ENCODE data around the gene DRC1.

The DRC1 gene

GRCh38 chr2:26363958-26364357, 37.8 kb upstream of the DRC1 start:
- TF ChIP-seq CTCF (IDR thresholded peaks at IDR 0.05), result no peak

DNA sequence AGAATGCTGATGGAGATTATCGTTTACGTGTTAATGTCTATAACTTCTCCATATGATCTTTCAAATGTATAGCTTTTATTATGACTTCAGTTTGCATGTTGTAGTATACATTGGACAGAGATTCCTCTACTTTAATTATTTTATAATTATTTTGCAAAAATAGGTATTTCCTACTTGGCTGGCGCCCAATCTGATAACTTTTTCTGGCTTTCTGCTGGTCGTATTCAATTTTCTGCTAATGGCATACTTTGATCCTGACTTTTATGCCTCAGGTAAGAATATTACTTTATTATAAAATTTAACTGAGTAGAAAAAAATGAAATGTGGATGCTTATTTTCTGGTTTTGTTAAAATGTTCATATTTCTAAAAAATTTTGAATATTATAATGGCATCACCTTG, 37.1 kb upstream of the DRC1 start:
- no peak for TF ChIP-seq CTCF (IDR thresholded peaks at IDR 0.05)

DNA sequence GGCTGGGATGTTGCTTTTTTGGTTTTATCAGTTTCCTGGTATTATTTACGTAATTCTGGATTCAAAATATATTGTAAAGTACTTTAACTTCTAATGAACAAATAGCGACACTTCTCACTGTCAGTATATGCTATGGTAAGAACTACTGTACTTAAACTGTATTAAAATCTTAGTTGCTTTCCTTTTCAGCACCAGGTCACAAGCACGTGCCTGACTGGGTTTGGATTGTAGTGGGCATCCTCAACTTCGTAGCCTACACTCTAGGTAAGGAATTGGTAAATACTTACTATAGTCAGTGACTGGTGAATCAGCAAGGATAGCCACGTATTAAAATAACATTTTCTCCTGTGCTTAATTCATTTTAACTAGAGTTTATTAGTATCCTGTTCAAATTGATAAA, 34.8 kb upstream of the DRC1 start:
- TF ChIP-seq CTCF (IDR thresholded peaks at IDR 0.05), result no peak

- no peak for TF ChIP-seq CTCF (IDR thresholded peaks at IDR 0.05)
Observed at GRCh38 chr2:26376799-26377198, 24.9 kb upstream of the DRC1 start.

GRCh38 chr2:26380281-26380680, 21.4 kb upstream of the DRC1 start:
- TF ChIP-seq CTCF (IDR thresholded peaks at IDR 0.05), result no peak

DNA sequence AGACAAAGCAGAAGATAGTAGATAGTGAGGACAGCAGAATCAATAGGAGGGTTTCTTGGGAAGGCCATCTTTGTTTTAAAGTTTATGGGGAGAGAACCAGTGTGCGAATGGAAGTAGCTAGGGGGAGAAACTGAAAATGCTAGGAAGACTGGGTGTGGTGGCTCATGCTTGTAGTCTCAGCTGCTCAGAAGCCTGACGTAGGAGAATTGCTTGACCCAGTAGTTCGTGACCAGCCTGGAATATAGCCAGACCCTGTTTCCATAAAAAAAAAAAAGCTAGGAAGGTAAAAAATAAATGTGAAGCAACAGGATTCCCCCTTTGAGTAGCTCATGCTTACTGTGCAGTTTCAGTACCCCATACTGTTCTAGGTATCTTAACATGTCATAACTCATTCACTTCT, 19.2 kb upstream of the DRC1 start:
- TF ChIP-seq CTCF (IDR thresholded peaks at IDR 0.05), result no peak

DNA sequence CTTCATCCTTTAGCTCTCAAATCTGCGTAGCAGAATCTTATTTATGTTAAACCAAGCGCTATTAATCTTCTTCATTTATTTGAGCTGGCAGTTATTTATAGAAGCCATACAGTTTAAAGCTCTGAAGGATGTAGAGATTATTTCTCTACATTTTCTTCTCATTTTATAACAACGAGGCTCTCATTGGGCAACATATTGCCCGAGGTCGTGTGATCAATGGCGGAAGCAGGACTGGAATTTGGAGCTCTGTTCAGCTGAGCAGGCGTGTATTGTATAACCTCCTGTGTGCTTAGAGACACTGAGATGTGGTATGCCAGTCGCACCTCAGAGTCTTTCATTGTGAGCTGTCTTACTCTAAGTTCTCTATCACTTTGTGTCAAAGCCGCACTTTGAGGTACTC, 17.5 kb upstream of the DRC1 start:
- TF ChIP-seq CTCF (IDR thresholded peaks at IDR 0.05), result no peak

DNA sequence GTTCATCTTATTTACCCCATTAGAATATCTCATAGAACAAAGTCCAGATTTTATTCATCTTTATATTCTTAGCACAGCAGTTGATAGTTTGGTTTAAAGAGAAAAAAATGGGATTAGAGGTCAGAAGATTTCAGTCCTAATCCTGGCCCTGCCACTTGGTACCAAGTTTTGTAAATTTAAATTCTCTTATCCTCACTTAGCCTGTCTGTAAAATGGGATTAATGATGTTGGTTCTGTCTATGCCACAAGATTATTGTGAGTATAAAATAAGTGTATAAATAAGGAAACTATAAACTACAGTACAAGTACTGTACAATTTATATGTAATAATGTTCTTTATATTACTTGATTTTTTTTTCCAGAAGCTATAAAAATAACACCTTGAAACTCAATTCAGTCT, 17.1 kb upstream of the DRC1 start:
- TF ChIP-seq CTCF (IDR thresholded peaks at IDR 0.05), result no peak

All from LNCAP (cell line).